DND-41 (cell line): ENCODE data around the gene MRPS10.
"Not testable (repeated sequence)": the region's sequence is repeated elsewhere in the genome, so short reads cannot be mapped to it uniquely, and the experiment has no call there.

Source experiments
- ATAC-seq: fragments of 200-7000 bp; cut with Tn5 transposase; 3 replicates; pipeline ENCODE4 v1.9.1; 2021; ENCODE audit warnings: low read depth; ENCODE audit not compliant: insufficient read depth
- DNase-seq: peaks from one replicate; pipeline ENCODE4 v3.0.0-alpha.2; 2020
- H2AFZ ChIP-seq: 2 replicates; pipeline ENCODE4 v1.6.0; 2012; ENCODE audit warnings: low read depth, low read length
- H3K27ac ChIP-seq: 2 replicates; pipeline ENCODE4 v1.5.1; 2012; ENCODE audit warnings: low read length, inconsistent platforms
- H3K27me3 ChIP-seq: fragments of 200-600 bp; sonication (generic); 2 replicates; pipeline ENCODE4 v1.6.0; 2012; ENCODE audit warnings: low read length, mild to moderate bottlenecking, inconsistent platforms; ENCODE audit not compliant: insufficient read depth, poor library complexity
- H3K36me3 ChIP-seq: 2 replicates; pipeline ENCODE4 v1.5.1; 2012; ENCODE audit warnings: low read length, inconsistent platforms; ENCODE audit not compliant: insufficient read depth
- H3K4me1 ChIP-seq: 2 replicates; pipeline ENCODE4 v1.5.1; 2012; ENCODE audit warnings: mild to moderate bottlenecking, low read length; ENCODE audit not compliant: insufficient read depth
- H3K4me2 ChIP-seq: 2 replicates; pipeline ENCODE4 v1.6.0; 2012; ENCODE audit warnings: mild to moderate bottlenecking, moderate library complexity, low read length, inconsistent platforms; ENCODE audit not compliant: insufficient read depth
- H3K4me3 ChIP-seq, 2 experiments: fragments of 200-600 bp in 1 of 2; shearing (Covaris generic) in 1 of 2; 2 replicates each; pipeline ENCODE4 v1.5.1; 2012 to 2016; ENCODE audit warnings: inconsistent platforms in 2 of 2, low read length in 2 of 2, mild to moderate bottlenecking in 2 of 2, low read depth in 1 of 2, moderate library complexity in 1 of 2
- H3K79me2 ChIP-seq: 2 replicates; pipeline ENCODE4 v1.6.0; 2012; ENCODE audit warnings: low read length, inconsistent platforms; ENCODE audit not compliant: insufficient read depth
- H3K9ac ChIP-seq: 2 replicates; pipeline ENCODE4 v1.6.0; 2012; ENCODE audit warnings: low read depth, mild to moderate bottlenecking, inconsistent platforms, low read length, moderate library complexity
- H3K9me3 ChIP-seq: 2 replicates; pipeline ENCODE4 v1.5.1; 2012; ENCODE audit warnings: low read length, moderate library complexity, mild to moderate bottlenecking, inconsistent platforms; ENCODE audit not compliant: insufficient read depth, severe bottlenecking
- H4K20me1 ChIP-seq: 2 replicates; pipeline ENCODE4 v1.6.0; 2012; ENCODE audit warnings: low read length; ENCODE audit not compliant: insufficient read depth
- CTCF ChIP-seq: IDR thresholded peaks from 2 replicates; pipeline ENCODE4 v1.5.1; 2012; ENCODE audit warnings: borderline replicate concordance, low read length, moderate library complexity, mild to moderate bottlenecking; ENCODE audit not compliant: poor library complexity, severe bottlenecking; ENCODE audit errors: extremely low read depth
- EZH2 ChIP-seq: IDR thresholded peaks from 3 replicates; pipeline ENCODE4 v1.6.1; 2012; ENCODE audit warnings: borderline replicate concordance, low read depth, mild to moderate bottlenecking, moderate library complexity, low read length, inconsistent platforms; ENCODE audit not compliant: severe bottlenecking

MRPS10 gene

GRCh38 chr6:42222448-42222847 lies 4.8 kb upstream of the MRPS10 start:
- TF ChIP-seq CTCF (no peak), EZH2 (no peak)
- no peaks in the 10 kb centered on the region for H4K20me1 ChIP-seq
- H3K4me1 ChIP-seq: peaks cover 6% of the 10 kb centered on the region
- no peaks in the 10 kb centered on the region for H3K27me3 ChIP-seq
- ATAC-seq (no peak), DNase-seq (no peak)
- H3K79me2 ChIP-seq: peaks cover 2% of the 10 kb centered on the region
- H3K4me2 ChIP-seq: no peak overlapping the region
- no peak overlapping the region for H3K4me3 ChIP-seq
- no peak overlapping the region for H3K27ac ChIP-seq
- H3K36me3 ChIP-seq: no peaks in the 10 kb centered on the region
- H3K9ac ChIP-seq: no peak overlapping the region
- no peaks in the 10 kb centered on the region for H3K9me3 ChIP-seq
- no peak overlapping the region for H2AFZ ChIP-seq

- Histone ChIP-seq H2AFZ (peak overlapping the region; percentile 11; the same call in 1 of the 2 replicates), H3K27me3 (no peaks in the 10 kb centered on the region)
Measured at GRCh38 chr6:42221546-42221945, 3.9 kb upstream of the MRPS10 start.

GRCh38 chr6:42220807-42221206 lies 3.1 kb upstream of the MRPS10 start:
- no peak overlapping the region for H3K4me2 ChIP-seq
- H3K9ac ChIP-seq: no peak overlapping the region
- H4K20me1 ChIP-seq: no peaks in the 10 kb centered on the region
- H3K9me3 ChIP-seq: no peaks in the 10 kb centered on the region
- ATAC-seq (no peak), DNase-seq (no peak)
- H3K27me3 ChIP-seq: no peaks in the 10 kb centered on the region
- H3K4me1 ChIP-seq: peaks cover 18% of the 10 kb centered on the region
- H3K4me3 ChIP-seq: no peak overlapping the region
- H3K79me2 ChIP-seq: peaks cover 18% of the 10 kb centered on the region
- H3K36me3 ChIP-seq: no peaks in the 10 kb centered on the region
- H3K27ac ChIP-seq: no peak overlapping the region
- TF ChIP-seq CTCF: no peak
- no peak for TF ChIP-seq EZH2
- H2AFZ ChIP-seq: no peak overlapping the region

More at GRCh38 chr6:42221546-42221945, 3.9 kb upstream of the MRPS10 start:
- no peak overlapping the region for H3K4me3 ChIP-seq
- peaks cover 10% of the 10 kb centered on the region for H3K4me1 ChIP-seq
- DNase-seq: no peak
- peaks cover 11% of the 10 kb centered on the region for H3K79me2 ChIP-seq
- TF ChIP-seq EZH2: no peak
- TF ChIP-seq CTCF: no peak
- no peak overlapping the region for H3K27ac ChIP-seq
- no peaks in the 10 kb centered on the region for H3K36me3 ChIP-seq
- H3K9ac ChIP-seq: no peak overlapping the region
- ATAC-seq: no peak
- H3K4me2 ChIP-seq: no peak overlapping the region
- no peaks in the 10 kb centered on the region for H4K20me1 ChIP-seq
- no peaks in the 10 kb centered on the region for H3K9me3 ChIP-seq

GRCh38 chr6:42217157-42217518 lies 523 bp downstream of the MRPS10 start:
- Histone ChIP-seq H2AFZ (peak overlapping the region; percentile 97), H3K4me1 (peaks cover 31% of the 10 kb centered on the region), H3K4me3 (peak overlapping the region; percentile 94 to 98), H3K9me3 (no peaks in the 10 kb centered on the region), H3K79me2 (peaks cover 39% of the 10 kb centered on the region), H3K4me2 (peak overlapping the region; percentile 80), H3K27ac (peak overlapping the region; percentile 90), H4K20me1 (no peaks in the 10 kb centered on the region), H3K36me3 (peaks cover 22% of the 10 kb centered on the region), H3K9ac (peak overlapping the region; percentile 89), H3K27me3 (no peaks in the 10 kb centered on the region)
- DNase-seq (peak; percentile 18), ATAC-seq (0 out of 3 replicates have a peak, but pooled peaks have one; percentile 3)
- TF ChIP-seq CTCF (no peak), EZH2 (no peak)

- H3K9ac ChIP-seq: peak overlapping the region; percentile 89
- peak overlapping the region; percentile 94 to 98; a peak in 3 of 4 replicates for H3K4me3 ChIP-seq
- H3K27ac ChIP-seq: not testable (repeated sequence)
Measured at GRCh38 chr6:42216495-42216894, 1.2 kb downstream of the MRPS10 start.

More at GRCh38 chr6:42216495-42216894, 1.2 kb downstream of the MRPS10 start:
- Histone ChIP-seq H3K79me2 (peaks cover 41% of the 10 kb centered on the region), H3K36me3 (peaks cover 29% of the 10 kb centered on the region), H3K4me1 (peaks cover 31% of the 10 kb centered on the region), H3K4me2 (peak overlapping the region; percentile 80)
- not testable (repeated sequence) for H2AFZ ChIP-seq, ATAC-seq, H4K20me1 ChIP-seq, DNase-seq, H3K9me3 ChIP-seq, H3K27me3 ChIP-seq
